GM19328 (cell line): ENCODE results near the gene SLC2A5.
"Not testable (repeated sequence)": the region's sequence is repeated elsewhere in the genome, so short reads cannot be mapped to it uniquely, and the experiment has no call there.

Experiments used
- ATAC-seq: cut with Tn5 transposase; IDR thresholded peaks from one replicate; pipeline ENCODE4 v1.9.1; 2021; ENCODE audit warnings: mild to moderate bottlenecking, moderate library complexity; ENCODE audit not compliant: unreplicated experiment

Gene SLC2A5

DNA sequence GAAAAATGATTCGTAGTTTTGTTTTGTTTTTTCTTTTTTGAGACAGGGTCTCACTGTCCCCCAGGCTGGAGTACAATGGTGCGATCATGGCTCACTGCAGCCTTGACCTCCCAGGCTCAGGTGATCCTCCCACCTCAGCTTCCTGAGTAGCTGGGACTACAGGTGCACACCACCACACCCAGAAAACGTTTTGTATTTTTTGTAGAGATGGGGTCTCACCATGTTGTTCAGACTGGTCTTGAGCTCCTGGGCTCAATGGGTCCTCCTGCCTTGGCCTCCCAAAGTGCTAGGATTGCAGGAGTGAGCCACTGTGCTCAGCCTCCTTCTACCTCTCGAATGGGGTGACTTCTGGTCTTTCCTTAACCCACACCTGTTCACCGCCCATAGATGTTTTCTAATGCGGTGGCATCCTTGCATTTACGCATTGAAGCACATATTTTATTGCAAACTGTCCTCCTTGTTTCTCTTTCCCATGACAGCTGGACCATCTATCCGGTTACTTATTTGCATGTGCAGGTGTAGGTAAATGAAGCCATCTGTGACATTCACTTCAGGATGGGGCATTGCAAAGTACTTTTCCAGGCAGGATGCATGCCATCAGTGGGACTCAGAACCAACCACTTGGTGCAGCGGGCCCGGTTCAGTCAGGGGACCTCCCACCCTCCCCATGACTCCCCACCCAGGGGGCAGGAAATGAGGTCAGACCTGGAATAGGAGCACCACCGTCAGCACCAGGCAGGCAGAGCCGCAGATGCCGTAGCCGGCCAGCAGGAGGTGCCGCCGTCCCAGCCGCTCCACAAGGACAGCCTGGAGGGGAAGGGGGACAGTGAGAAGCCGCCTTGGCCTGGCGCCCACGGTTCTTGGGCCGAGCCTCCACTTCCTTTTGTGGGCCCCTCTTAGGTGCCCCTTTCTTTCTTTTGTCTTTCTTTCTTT is 59.7 kb downstream of the SLC2A5 start:
- ATAC-seq = no peak

DNA sequence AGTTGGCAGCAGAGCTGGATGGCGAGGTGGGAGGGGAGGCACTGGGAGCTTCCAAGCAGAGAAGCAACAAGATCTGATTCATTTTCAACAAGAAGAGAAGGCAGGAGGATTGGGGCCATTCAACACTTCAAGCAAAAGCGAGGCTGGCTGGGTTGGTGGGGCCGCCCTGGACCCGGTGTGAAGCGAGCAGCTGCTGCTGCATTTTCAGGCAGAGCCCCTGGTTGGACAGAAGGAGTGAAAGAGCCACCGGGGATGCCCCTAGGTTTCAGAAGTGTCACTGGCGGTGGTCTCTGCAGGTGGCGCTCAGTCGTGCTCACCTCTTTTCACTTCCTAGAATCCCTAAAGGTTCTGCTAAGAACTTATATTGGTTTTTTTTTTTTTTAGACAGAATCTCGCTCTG is 61.2 kb downstream of the SLC2A5 start:
- ATAC-seq = no peak

DNA sequence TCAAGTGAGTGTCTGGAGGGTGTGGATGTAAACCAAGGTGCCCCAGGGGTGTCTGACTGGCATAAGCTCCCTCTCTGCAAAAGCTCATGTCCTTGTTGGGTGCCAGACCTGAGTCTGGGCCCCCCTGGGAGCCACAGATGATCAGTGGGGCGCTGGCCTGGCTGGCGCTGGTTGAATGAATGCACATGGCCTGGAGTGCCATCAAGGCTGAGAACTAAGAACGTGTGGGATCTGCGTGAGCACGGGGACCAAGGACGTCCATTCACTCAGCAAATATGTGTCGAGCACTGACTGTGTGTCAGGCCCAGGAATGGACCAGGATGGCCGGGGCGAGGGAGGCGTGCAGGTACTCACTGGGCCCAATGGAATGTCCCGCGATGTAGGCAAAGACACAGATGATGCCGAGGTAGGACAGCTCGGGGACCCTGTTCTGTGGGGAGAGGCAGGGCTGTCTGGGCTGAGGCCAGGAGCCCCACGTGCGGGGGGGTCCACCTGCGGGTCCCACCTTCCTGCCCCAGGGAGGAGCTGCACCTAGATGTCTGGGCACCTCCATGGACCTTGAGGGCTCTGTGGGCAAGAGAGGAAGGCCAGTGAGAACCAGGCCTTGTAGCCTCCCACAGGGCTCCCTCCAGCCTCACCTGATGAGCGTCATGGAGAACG is 62.3 kb downstream of the SLC2A5 start:
- ATAC-seq = no peak

DNA sequence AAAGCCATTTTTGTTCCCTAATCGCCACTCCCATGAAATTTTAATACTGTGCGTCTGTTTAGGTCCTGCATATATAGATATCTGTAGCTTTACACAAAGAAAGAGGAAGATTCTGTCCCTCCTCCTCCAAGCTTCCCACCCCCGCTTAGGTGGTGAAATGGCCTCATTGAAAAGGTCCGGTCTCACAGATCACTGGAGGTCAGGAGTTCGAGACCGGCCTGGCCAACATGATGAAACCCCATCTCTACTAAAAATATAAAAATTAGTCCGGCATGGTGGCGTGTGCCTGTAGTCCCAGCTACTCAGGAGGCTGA is 64.1 kb downstream of the SLC2A5 start:
- no peak for ATAC-seq

DNA sequence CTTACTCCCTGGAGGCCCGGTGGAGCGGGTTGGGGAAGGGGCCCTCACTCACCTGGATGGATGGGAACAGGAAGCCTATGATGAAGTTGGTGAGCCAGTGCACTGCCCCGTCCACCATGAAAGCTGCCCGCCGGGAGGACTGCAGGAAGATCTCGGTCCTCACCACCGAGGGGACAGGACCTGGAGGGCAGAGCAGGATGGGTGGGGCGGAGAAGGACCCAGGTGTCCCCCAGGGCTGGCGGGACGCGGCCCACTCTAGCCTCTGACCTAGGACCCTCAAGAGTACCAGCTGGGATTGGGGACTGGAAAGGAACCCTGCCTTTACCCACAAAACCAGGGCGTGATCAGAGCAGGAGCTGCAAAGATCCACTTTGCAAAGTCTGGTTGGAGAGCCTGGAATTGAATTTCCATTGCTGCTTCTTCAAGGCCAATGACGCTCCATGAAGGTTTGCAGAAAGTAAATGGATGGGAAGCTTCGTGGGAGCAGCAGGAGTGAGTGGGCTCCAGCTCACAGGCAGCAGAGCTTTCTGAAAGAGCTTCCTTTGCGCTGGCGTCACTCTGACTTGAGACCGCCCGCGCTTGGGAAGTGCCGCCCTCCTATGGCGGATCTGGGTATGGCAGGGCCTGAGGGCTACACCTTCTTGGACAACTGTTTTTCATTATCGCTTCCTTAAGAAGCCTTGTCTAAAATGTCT is 64.6 kb downstream of the SLC2A5 start:
- ATAC-seq = no peak

DNA sequence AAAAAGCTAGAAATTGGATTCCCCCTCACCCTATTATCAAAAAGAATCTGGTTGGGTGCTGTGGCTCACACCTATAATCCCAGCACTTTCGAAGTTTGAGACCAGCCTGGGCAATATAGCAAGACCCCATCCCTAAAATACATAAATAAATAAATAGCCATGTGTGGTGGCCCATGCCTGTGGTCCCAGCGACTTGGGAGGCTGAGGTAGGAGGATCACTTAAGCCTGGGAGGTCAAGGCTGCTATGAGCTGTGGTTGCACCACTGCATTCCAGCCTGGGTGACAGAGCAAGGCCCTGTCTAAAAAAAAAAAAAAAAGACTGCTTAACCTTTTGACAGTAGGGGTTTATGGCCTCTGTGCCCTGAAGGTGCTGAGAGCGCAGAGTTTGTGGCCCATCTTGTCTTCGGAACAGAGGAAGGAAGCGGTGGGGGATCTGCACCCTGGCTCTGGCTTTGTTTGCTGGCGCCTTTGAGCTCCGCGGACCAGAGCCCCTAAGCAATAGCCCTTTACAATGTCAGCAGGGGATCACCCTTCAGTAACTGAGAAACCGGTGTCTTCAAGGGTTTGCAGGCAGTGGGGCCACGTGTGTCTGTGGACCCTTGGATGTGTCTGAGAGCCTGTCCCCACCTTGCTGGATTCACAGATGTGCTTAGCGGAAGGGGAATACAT is 65.3 kb downstream of the SLC2A5 start:
- ATAC-seq = no peak

DNA sequence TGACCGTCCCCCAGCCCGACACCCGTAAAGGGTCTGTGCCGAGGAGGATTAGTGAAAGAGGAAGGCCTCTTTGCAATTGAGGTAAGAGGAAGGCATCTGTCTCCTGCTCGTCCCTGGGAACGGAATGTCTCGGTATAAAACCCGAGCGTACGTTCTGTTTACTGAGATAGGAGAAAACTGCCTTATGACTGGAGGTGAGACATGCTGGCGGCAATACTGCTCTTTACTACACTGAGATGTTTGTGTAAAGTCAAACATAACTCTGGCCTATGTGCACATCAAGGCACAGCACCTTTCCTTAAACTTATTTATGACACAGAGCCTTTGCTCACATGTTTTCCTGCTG is 67.2 kb downstream of the SLC2A5 start:
- not testable (repeated sequence) for ATAC-seq

DNA sequence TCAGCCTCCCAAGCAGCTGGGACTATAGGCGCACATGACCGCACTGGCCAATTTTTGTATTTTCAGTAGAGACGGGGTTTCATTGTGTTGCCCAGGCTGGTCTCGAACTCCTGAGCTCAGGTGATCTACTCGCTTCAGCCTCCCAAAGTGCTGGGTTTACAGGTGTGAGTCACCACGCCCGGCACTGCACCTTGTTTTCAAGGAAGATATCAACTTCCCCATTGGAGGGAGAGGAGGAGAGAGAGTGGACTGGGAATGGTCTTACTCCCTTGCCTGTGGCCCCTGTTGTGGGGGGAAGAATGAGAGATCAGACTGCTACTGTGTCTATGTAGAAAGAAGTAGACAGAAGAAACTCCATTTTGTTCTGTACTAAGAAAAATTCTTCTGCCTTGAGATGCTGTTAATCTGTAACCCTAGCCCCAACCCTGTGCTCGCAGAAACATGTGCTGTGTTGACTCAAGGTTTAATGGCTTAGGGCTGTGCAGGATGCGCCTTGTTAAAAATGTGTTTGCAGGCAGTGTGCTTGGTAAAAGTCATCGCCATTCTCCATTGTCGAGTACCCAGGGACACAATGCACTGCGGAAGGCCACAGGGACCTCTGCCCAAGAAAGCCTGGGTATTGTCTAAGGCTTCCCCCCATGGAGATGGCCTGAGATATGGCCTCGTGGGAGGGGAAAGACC is 67.8 kb downstream of the SLC2A5 start:
- not testable (repeated sequence) for ATAC-seq

DNA sequence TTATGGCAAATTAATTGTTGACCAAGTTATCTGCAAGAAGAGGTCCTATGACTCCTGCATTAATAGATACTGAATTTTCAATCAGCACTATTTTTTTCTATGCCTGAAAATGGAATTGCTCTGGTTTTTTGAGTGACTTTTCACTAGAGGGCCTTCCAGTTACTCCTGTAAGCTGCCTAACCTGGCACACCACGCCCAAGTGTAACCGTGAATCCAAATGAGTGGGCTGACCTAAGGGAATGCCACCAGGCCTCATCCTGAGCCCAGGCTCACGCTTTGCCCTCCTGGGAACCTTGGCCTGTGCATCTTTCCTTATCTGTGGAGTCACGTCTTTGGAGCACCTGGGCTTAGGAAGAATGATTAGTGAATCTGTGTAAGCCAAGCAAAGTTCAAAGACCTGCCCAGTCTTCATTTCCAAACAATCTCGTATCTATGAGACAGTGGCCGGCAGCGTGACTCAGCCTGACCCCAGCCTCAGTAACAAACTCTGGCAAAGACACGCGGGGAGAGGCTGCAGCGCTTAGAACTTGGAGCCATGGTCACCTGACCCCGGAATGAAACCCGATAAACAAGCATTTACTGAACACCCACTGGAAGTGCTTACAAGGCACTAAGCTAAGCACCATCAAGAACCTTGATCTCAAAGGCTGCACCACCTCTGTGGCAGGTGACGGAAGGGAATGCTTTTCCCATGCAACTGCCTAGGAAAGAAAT is 75.3 kb downstream of the SLC2A5 start:
- not testable (repeated sequence) for ATAC-seq

DNA sequence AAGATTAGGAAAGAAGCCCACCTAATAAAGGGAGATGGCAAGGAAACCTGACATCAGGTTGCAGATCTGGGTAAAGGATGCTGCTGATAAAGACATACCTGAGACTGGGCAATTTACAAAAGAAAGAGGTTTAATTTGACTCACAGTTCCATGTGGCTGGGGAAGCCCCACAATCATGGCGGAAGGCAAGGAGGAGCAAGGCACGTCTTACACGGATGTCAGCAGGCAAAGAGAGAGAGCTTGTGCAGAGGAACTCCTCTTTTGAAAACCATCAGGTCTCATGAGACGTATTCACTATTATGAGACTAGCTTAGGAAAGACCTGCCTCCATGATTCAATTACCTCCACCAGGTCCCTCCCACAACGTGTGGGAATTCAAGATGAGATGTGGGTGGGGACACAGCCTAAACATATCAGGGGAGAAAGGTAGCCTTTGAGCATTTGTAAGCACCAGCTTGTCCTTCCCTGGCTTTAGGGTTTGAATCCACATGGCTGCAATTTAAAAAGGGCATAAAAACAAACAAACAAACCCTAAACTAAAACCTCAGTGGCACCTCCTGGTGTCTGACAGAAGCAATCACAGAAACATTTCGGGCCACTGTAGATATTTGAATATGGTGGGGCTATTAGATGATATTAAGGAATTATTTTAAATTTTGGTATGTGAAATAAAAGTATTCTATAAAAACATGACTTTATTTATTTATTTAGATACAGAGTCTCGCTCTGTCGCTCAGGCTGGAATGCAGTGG is 76.3 kb downstream of the SLC2A5 start:
- no peak for ATAC-seq

DNA sequence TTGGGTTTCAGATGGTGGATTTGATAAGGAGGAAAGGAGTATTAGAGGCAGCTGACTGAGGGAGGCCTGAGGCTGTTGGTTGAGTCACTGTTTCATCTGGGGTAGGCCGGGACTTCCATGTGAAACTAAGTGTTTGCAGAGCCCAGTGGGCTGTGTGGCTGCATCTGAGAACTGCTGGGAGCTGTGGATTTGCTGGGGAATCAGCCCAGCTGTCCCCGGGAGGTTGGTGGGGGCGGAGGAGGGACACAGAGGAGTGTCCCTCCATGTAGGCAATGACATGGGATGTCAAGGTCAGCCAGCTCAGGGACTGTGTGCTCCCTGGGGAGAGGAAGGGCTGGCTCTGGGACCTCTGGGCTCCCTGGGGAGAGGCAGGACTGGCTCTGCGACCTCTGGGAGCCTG is 79.6 kb downstream of the SLC2A5 start:
- no peak for ATAC-seq

DNA sequence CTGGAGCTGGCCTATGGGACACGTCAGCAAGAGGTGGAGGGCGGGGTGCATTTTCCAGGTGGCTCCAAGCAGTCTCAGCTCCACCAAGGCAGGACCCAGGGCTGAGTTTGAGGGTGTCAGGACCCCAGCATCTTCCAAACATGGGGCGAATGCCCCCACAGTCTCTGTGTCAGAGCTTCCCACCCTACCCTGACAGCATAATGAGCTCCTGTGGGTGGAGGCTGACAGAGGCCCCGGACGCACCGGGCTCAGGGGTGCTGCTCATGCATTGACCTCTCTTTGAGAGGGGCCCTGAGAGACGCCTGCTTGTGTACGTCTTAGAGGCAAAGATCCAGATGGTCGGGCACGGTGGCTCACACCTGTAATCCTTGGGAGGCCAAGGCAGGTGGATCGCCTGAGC is 80.4 kb downstream of the SLC2A5 start:
- ATAC-seq = no peak

DNA sequence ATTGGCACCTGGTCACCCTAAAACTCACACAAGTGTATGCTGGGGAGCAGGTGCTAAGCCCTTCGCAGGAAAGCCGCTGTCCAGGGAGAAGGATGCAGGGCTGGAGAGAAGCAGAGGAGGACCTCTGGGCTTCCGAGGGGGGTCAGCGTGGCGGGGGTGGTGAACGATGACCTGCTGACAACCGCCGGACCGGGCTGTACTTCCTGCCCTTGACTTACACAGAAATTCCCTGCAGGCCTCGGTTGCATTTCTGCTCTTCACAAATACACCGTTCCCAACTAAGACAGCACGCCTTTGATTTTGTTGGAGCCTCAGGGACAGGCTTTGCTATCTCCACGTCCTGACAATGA is 80.8 kb downstream of the SLC2A5 start:
- ATAC-seq = no peak

DNA sequence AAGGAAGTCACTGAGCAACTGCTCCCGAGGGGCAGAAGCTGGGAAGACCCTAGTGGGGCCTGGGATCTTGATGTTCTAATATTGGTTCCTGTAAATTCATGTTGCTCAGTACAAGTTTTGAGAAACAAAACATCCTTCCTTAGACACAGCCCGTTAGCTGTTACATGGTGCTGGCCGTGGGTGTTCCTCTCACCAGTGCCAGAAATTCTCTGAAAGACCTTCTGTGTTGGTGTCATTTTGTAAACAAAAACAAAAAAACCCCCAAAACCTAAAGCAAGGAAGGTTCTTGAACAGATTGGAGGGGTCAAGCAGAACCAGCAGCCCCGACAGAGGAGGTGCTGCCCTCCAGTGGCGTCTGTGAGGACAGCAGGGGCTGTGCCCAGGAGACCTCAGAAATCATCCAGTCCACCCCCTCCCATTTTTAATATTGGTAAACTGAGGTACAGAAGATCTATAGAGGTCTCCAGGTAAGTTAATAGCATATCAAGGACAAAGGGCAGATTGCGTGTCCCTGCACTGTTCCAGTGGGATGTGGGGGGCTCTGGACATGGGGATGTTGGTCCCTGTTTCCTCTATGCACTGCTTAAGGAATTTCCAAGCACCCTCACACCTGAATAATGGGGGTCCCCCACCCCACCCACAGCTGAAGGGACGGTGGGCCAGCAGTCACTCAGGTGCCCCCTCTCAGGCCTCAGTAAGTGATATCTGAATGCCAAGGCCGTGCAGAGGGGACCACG is 81.4 kb downstream of the SLC2A5 start:
- no peak for ATAC-seq

DNA sequence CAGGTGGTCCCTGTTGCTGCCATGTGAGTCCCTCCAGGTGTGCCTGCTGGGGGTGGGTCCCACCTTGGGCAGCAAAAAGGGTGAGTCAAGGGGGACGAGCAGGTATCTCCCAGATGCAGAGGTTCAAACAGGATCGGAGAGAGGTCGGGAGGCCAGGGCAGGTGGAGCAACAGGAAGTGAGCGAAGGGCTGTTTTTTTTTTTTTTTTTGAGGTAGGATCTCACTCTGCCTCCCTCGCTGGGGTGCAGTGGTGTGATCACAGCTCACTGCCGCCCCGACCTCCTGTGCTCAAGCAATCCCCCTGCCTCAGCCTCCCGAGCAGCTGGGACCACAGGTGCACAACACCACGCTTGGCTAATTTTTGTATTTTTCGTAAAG is 82.6 kb downstream of the SLC2A5 start:
- no peak for ATAC-seq

DNA sequence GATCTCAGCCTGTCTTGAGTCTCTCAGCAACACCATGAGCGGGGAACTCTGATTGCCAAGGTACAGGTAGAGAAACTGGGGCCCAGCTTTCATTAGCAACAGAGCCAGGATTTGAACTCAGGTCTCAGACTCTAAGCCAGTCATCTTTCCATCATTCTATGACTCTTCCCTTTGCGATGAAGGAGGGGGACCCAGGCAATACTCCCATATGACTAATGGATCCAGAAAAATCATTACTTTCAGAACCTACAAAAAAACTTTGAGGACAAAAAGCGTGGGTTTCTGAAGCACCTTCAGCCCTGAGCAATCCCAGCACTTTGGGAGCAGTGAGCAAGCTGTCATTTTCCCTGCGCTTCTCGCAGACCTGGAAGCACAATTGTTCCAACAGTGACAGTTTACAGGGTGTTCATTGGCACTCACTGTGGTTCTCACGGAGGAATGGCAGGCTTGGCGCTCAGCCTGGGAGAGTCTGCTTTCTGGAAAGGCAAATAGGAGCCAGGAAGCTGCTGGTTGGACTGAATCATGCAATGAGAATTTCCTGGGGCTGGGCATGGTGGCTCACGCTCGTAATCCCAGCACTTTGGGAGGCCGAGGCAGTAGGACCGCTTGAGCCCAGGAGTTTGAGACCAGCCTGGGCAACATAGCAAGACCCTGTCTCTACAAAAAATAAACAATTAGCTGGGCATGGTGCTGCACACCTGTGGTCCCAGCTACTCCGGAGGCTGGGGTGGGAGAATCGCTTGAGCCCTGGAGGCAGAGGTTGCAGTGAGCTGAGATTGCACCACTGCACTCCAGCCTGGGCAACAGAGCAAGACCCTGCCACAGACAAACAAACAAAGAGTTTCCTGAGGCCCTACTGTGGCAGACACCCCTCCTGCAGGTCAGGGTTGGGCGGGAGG is 83.3 kb downstream of the SLC2A5 start:
- no peak for ATAC-seq
